Measurements from ENCODE around the gene RNF40.

GRCh38 chr16:30793508-30794069 lies 31.5 kb downstream of the RNF40 start:
- TF ChIP-seq EZH2 (IDR thresholded peaks at IDR 0.05; ENCODE audit: low read length, unreplicated experiment) = no peak
- no peak for TF ChIP-seq CTCF (conservative IDR thresholded peaks at IDR 0.05; ENCODE audit: low read depth, low read length)
